Adipose tissue (tissue), 3 donors: ENCODE data around the gene SDR42E1. TPM values are rescaled to one million over a fixed set of nuclear protein-coding genes. Genes with fewer than 3 reads are reported as not detected.

Experiments
- H3K27ac ChIP-seq: one replicate; pipeline ENCODE4 v1.5.1; 2013; ENCODE audit warnings: low read depth, low read length
- WGBS, 3 donors: extraction: QIAGEN DNeasy Blood & Tissue Kit; methylation state at CpG; one replicate each; pipeline ENCODE4 v1.1.7; 2013; 5-methylcytosine and 5-hydroxymethylcytosine counted together
- polyA plus RNA-seq, 3 donors: library from polyadenylated mRNA; stranded (reverse); fragments of 200-250 nt; gene quantifications; one replicate each; pipeline ENCODE4 v1.2.3, GENCODE V29; 2013
- donor health status: healthy with polysubstance abuse.
- donor health status: Bipolar disorder and iron deficiency.
- donor health status: healthy.

The SDR42E1 gene
- polyA plus RNA-seq, 3 donors: 0.11 to 2.6 (median 0.30) TPM

DNA sequence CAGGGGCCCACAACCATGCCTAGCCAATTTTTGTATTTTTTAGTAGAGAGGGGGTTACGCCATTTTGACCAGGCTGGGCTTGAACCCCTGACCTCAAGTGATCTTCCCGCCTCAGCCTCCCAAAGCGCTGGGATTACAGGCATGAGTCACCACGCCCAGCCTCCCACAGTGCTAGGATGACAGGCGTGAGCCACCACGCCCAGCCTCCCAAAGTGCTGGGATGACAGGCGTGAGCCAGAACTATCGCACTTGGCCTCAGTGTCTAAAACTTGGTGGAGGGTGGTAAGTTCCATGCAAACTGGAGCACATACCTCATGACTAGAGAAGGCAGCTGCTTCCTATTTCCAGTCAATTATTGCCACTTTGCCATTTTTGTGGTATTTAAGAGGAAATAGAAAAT lies 30.9 kb upstream of the SDR42E1 start:
- 89 to 93% (median 92%) methylated on average over 8 of the region's 8 CpGs for WGBS, 3 donors
- no peak overlapping the region for H3K27ac ChIP-seq

DNA sequence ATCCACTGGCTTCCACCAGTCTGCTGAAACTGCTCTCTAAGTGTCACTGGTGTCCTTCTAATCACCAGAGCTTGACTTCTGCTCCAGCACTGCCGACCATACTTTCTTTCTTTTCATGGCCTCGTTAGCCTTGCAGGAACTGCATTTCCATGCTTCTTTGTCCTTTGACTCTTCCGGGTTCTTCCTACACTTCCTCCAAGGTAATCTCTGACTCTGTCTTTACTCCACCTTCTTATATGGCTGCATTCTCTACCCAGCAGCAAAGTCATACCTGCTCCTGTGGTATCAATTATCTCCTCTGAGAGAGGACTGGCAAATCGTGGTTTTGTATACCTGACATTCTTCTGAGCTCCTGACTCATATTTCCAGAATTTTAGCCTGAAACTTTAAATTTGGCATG lies 30.3 kb upstream of the SDR42E1 start:
- WGBS, 3 donors: 72 to 84% (median 77%) methylated on average over 4 of the region's 4 CpGs
- no peak overlapping the region for H3K27ac ChIP-seq

DNA sequence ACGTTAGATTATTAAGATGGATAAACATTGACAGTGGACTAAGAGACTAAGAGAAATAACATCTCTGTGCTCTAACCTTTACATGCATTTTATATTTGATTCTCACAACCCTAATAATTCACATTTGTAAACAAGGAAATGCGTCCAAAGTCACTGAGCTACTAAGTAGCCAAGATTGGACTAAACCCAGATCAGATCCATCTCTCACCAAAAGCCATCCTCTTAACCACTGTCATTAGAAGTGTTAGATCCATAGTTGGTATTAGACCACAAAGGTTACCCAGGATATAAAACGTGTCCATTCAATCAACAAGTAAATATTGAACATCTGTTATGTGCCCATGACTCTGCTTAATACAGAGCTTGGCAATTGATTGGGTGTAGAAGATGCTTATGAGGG lies 29.0 kb upstream of the SDR42E1 start:
- 56 to 81% (median 74%) methylated on average over 3 of the region's 3 CpGs for WGBS, 3 donors
- H3K27ac ChIP-seq: no peak overlapping the region

DNA sequence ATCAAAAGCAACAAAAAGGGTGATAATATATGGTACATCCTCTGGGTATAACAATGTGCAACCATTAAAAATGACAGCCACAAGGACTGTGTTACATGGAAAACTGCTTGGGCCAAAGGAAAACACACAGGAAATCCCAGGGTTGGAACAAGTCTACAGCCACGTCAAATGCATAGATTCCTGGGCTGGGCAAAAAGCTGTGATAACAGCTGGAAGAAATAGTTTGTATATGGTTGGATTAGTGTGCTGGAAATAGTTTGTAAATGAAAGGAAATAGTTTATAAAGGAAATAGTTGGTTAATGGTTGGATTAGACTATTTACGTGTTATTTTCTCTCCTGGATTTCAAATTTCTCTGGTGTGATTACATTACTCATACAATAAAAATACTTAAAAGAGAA lies 26.4 kb upstream of the SDR42E1 start:
- 32 to 64% (median 52%) methylated on average over 2 of the region's 2 CpGs for WGBS, 3 donors
- no peak overlapping the region for H3K27ac ChIP-seq

DNA sequence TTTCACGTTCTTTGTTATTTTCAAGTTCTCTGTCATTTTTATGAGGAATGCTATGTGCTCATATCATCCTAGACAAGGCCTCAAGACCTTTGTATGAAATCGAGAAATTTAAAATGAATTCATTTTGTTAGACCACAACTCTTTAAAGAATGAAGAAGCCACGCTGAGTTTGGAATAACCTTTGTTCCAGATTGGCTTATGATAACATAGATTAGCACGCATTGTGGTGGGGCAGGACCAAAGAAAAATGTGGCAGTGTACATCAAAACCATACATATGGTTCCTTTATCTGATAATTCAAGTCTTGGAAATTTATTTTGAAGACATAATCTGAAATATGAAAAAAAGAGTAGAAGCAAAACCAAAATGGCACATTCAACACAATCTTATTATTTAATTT lies 26.0 kb upstream of the SDR42E1 start:
- WGBS, 3 donors: 85 to 86% (median 86%) methylated on average over 4 of the region's 4 CpGs
- no peak overlapping the region for H3K27ac ChIP-seq

DNA sequence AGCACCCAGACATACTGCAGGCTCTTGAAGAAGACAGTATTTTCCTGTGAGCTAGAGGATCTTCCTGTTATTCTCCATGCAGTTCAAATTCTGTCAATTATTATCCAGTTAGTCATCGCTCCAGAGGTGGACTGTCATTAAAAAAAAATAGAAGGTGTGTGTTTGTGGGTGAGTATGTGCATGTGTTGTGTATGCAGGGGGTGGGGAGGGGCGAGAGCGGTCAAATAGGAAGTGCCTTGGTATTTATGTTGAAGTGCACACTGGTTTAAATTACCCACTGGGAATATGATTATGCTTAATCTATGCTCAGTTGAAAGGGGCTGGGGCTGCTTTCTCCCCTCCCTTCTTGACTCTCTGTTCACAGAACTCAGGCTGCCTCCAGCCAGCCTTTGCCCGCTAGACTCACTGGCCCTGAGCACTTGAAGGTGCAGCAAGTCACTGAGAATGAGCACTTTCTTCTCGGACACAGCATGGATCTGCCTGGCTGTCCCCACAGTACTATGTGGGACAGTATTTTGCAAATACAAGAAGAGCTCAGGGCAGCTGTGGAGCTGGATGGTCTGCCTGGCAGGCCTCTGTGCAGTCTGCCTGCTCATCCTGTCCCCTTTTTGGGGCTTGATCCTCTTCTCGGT lies 23.8 kb upstream of the SDR42E1 start, which contains the start of gene HSD17B2:
HSD17B2 (plus strand) TSS at position 273 of the 632 bp plus-strand sequence; CDS start at position 445, 172 bp downstream.
- WGBS, 3 donors: 44 to 71% (median 60%) methylated on average over 6 of the region's 6 CpGs
- H3K27ac ChIP-seq: no peak within 1 kb of the TSS

DNA sequence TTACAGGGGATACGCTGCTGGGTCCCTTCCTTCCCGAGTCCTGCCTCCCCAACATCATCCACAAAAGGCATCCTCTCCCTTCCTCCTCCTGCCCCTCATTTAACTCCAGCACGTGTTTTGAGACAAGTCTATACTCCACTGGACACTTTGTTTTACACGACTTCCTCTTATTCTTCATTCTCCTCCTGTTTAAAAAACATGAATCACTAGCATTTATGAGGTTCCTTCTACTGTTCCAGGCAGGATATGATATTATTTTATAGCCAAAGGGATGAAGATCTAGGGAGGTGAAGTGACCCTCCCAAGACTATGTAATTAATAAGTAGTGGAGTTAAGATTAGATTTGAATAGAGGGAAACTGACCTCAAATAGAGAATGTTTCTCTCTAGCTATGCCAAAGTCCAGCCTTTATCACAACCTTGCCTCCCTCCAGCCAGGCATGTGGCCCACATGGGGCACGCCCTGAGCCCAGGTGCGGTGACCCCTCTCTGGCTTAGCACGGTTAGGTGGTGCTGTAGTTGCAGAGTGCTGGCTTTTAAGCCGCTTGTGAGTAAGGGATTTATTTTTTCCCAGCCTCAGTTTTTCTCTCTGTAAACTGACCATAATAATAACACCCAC lies 22.5 kb upstream of the SDR42E1 start:
- WGBS, 3 donors: 43 to 59% (median 53%) methylated on average over 8 of the region's 8 CpGs
- no peak overlapping the region for H3K27ac ChIP-seq

DNA sequence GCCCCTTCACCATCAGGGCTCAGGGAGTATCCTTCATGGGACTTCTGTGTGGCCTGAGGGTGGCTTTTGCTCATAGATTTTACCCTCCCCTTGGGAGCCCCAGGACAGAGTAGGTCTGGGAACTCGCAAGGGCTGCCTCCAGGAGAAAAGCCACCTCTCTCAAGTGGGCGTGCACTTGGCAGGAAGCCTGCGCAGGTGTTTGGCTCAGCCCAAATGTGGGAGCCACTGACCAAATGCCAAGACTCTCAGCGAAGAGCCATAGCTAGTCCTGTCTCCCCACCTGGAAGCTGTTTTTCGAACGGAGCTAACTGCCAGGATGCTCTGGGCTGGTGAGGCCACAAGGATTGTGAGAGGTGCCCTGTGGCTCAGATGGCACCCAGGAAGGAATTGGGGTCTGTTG lies 21.7 kb upstream of the SDR42E1 start:
- H3K27ac ChIP-seq: no peak overlapping the region
- WGBS, 3 donors: 75 to 82% (median 82%) methylated on average over 6 of the region's 6 CpGs

DNA sequence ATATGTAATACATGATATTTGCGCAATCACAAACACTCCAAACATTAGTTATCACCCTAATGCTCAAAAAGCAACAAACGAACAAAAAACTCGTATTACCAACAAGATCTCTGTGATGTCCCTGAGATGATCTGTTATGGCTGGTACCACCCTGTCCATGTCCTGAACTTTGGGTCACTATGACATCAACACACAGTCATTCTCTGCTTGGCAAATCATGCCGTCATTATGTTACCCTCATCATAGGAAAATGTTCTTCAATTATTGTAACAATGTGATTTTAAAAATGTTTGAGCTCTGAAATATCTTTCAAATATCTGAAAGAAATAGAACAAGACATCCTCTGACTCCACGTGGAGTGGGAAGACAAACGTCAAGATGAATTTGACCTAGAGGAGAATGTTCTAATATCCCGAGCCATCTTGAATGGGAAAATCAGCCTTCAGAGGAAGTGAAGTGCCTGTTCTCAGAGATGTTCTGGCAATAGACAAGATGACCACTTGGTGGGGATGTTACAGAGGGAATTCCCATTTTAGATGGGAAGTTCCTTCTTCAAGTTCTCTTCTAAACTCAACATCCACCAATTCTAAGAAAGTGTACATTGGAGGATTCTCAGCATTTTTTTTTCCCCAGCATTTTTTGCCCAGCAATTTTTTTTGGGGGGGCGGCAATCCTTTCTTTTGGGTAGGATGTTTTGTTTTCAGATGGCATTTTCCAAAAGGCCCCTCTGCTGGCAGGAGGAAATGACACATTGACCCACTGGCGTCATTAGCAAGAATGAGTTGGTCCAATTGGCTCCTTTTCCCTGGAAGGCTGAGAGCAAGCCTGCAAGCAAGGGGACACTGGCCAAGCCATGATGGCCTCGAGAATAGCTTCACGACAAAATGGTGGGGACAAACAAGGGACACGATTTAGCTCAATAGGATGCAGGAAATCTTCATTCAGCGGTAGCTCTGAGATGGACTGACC lies 20.1 kb upstream of the SDR42E1 start:
- H3K27ac ChIP-seq: no peak overlapping the region
- 58 to 65% (median 61%) methylated on average over 13 of the region's 13 CpGs for WGBS, 3 donors

DNA sequence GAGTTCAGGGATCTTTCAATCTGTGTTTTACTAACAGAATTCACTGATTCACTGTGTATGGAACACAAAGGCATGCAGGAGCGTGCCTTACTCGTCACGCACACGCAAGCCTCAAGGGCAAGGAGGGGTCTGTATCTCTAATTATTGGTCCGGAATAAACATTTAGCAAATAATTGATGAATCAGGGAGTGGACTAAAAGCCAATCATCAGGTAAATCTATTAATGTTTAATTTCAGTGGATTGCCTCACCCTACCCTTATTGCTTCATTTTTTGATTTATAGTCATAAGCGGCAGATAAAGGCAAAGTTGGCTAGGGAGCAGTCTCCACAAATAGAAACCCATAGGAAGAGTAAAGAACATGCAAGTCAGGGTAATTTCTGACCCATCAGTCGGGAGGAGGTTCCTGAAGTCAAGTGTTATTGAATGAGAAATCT lies 16.4 kb upstream of the SDR42E1 start:
- 51 to 84% (median 75%) methylated on average over 7 of the region's 7 CpGs for WGBS, 3 donors
- H3K27ac ChIP-seq: no peak overlapping the region

DNA sequence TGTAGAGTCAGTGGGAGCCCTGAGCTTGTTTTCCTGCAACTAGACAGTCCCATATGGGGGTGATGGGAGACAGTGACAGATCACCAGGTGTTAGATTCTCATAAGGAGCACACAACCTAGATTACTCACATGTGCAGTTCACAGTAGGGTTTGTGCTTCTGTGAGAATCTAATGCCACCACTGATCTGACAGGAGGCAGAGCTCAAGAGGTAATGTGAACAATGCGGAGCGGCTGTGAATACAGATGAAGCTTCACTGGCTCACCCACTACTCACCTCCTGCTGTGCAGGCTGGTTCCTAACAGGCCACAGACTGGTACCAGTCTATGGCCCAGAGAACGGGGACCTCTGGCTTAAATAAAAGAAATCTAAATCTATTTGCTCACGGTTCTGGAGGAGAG lies 13.6 kb upstream of the SDR42E1 start:
- H3K27ac ChIP-seq: no peak overlapping the region
- 84 to 92% (median 85%) methylated on average over 4 of the region's 4 CpGs for WGBS, 3 donors

DNA sequence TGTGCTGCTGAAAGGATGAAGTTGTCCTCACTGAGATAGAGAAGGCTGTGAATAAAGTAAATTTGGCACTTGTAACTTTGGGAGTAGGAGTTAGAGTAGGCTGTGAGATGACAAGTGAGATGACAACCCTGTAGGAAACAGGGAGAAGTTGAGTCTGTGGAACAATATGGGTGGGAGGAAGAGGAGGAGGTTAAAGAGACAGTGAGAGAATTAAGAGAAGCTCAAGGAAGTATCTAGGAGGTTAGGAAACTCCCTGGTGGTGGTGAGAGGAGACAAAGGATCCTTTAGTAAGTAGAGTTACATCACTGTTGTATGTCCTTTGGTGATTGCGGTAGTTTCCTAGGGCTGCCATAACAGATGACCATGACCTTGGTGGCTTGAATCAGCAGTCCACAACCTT lies 13.0 kb upstream of the SDR42E1 start:
- no peak overlapping the region for H3K27ac ChIP-seq
- WGBS, 3 donors: 93 to 100% (median 95%) methylated on average over 1 of the region's 1 CpG

DNA sequence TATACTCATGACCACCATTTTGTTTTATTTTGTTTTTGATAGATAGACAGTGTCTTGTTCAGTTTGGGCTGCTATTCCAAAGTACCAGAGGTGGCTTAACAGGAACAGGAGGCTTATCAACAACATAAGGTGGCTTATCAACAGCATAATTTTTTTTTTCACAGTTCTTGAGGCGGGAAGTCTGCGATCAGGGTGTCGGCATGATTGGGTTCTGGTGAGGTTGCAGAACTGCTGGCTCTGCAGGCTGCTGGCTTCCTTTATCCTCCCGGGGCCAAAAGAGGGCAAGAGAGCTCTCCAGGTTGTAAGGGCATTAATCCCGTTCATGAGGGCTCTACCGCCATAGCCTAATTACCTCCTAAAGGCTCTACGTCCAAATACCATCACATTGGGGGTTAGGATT lies 11.9 kb upstream of the SDR42E1 start:
- 76 to 85% (median 76%) methylated on average over 7 of the region's 7 CpGs for WGBS, 3 donors

DNA sequence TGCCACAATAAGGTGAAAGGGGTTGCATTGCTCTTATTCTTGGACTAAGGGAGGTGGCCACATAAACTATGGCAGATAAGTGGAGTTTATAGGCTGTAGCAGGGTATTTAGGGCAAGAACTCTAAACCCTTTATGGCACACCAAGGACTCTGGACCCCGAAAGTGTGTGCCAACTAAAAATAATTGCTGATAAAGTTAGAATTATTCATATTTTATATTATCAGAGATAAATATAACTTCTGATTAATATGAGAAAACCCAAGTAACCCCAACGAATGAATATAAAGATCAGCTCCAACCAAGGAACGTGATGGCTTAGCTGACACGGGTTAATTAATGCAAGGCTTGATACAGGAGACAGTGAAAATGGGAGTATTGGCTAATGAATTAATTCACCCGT lies 8.8 kb upstream of the SDR42E1 start:
- no peak overlapping the region for H3K27ac ChIP-seq
- 80 to 87% (median 81%) methylated on average over 5 of the region's 5 CpGs for WGBS, 3 donors

More for the DNA sequence above, 11.9 kb upstream of the SDR42E1 start:
- H3K27ac ChIP-seq: no peak overlapping the region

DNA sequence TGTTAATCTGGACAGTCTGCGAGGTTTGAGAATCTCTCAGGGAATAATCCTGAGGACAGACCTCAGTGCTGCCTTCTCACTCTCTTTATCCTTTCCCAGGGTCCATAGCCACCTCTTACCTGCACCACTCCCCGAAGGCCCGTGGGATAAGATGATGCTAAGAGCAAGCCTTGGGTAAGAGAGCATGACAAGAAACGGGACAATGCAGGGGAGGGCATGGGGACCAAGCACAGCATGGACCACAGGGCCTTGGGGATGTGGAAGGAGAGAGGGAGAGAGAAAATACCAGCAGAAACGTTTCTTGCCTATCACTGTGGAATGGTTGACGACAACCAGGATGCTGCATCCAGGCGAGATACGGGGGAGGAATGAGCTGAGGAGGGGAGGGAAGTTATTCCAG lies 8.3 kb upstream of the SDR42E1 start:
- no peak overlapping the region for H3K27ac ChIP-seq
- 52 to 65% (median 64%) methylated on average over 8 of the region's 8 CpGs for WGBS, 3 donors

DNA sequence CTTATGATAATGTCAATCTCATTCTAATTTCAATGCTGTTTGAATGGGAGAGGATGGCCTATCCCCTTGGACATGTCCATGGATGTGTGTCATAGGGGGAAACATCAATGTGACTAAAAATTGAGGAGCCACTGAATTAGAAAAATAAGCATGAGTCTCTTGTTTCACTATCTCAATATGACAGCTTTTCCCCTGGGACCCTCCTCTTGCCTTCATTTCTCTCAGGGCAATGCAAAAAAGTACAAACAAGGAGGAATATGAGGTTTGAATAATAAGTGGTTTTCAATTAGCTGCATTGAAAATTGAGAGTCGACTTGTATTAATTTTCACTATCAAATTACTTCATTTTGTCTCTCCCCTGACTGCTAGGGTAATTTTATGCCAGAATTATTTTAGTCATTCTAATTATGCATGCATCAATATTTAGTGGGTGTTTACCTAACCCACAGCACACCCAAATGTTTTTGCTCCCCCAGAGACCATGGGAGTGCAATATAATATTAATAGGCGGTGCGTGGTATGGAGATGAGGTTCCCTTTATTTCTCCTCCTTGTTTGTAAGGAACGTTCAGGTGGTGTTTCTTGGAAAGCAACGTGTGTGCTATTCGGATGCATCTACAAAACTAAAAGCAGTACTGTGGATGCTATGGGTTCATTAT lies 6.8 kb upstream of the SDR42E1 start:
- WGBS, 3 donors: 76 to 87% (median 84%) methylated on average over 6 of the region's 6 CpGs
- no peak overlapping the region for H3K27ac ChIP-seq

DNA sequence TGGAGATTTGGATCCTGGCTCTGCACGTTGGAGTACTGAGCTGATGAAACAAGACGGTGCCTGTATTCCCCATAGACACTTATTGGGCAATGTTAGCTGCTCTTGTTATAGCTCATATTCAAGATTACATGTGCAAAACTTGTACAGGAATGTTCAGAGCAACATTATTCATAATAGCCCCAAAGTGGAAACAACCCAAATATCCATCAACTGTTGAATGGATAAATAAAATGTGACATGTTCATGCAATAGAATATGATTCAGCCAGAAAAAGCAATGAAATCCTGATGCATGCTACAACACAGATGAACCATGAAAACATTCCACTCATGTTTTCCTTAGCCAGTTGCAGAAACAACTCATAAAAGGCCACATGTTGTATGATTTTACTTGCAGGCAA lies 5.7 kb upstream of the SDR42E1 start:
- WGBS, 3 donors: 51 to 75% (median 61%) methylated on average over 2 of the region's 2 CpGs
- no peak overlapping the region for H3K27ac ChIP-seq

DNA sequence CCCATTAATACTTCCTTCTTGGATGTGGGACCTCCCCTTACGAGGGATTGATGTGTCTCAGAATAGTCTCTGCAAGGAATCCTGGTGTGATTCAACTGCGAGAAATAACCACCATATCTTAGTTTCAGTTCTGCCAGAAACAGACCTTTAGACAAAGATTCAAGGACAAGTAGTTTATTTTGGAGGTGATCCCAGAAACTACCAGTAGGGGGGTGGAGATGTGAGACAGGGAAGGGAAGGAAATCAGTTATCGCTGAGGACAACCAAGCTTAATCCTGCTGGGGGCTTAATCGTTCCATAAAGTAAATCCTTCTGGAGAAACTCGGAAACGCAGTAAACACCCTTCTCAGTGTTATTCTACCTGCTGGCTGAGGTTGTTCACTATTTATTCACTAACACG lies 5.0 kb upstream of the SDR42E1 start:
- no peak overlapping the region for H3K27ac ChIP-seq
- 23 to 51% (median 38%) methylated on average over 7 of the region's 7 CpGs for WGBS, 3 donors

DNA sequence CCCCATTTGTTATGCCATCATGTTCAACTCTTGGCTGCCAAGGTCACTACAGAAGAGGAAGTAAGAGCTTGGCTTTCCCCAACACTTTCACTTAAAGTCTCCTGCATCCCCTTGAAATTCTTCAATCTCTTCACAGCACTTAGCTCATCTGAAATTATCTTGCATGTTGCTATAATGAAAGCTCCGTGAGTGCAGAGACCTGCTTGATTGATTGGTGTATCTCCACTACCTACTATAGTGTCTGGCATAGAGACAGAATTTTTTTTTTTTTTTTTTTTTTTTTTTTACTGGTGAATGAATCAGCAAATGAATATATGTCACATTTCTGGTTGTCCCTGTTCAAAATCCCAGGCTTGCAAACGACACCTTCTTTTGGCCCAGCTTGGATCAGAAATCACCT lies 1.9 kb upstream of the SDR42E1 start:
- 60 to 84% (median 74%) methylated on average over 2 of the region's 2 CpGs for WGBS, 3 donors
- H3K27ac ChIP-seq: no peak overlapping the region
